GDM1 (cell line): ENCODE results near the gene SCAMP2.

ENCODE experiments used
- DNase-seq: peaks from one replicate; lab custom pipeline; 2025; lab: John Stamatoyannopoulos, UW

SCAMP2 gene

GRCh38 chr15:74837482-74838136, 35.6 kb downstream of the SCAMP2 start:
- DNase-seq, result no peak

- no peak for DNase-seq
Observed at GRCh38 chr15:74836846-74837245, 36.3 kb downstream of the SCAMP2 start.

GRCh38 chr15:74835312-74835823, 37.8 kb downstream of the SCAMP2 start:
- DNase-seq, result no peak

GRCh38 chr15:74833376-74834107, 39.6 kb downstream of the SCAMP2 start:
- DNase-seq, result no peak

GRCh38 chr15:74832826-74833225, 40.3 kb downstream of the SCAMP2 start:
- no peak for DNase-seq

GRCh38 chr15:74831813-74832495, 41.2 kb downstream of the SCAMP2 start:
- no peak for DNase-seq

- DNase-seq, result no peak
Observed at GRCh38 chr15:74830868-74831267, 42.3 kb downstream of the SCAMP2 start.

- no peak for DNase-seq
Observed at GRCh38 chr15:74829991-74830390, 43.2 kb downstream of the SCAMP2 start.

- DNase-seq, result no peak
Observed at GRCh38 chr15:74829486-74829885, 43.7 kb downstream of the SCAMP2 start.

- no peak for DNase-seq
Observed at GRCh38 chr15:74828835-74829234, 44.3 kb downstream of the SCAMP2 start.

GRCh38 chr15:74827614-74828013, 45.6 kb downstream of the SCAMP2 start:
- no peak for DNase-seq

- DNase-seq, result no peak
Observed at GRCh38 chr15:74826921-74827320, 46.2 kb downstream of the SCAMP2 start.

- no peak for DNase-seq
Observed at GRCh38 chr15:74826364-74826819, 46.8 kb downstream of the SCAMP2 start, which contains the start of gene CPLX3. TSS of gene CPLX3 (plus strand) at chr15:74826627. CDS start at chr15:74826704, 77 bp downstream.

GRCh38 chr15:74825866-74826265, 47.3 kb downstream of the SCAMP2 start:
- DNase-seq, result no peak

- DNase-seq, result no peak
Observed at GRCh38 chr15:74824976-74825375, 48.2 kb downstream of the SCAMP2 start.

GRCh38 chr15:74823324-74823723, 49.8 kb downstream of the SCAMP2 start:
- DNase-seq, result no peak

- DNase-seq, result no peak
Observed at GRCh38 chr15:74822233-74822632, 50.9 kb downstream of the SCAMP2 start.

- no peak for DNase-seq
Observed at GRCh38 chr15:74821790-74822158, 51.4 kb downstream of the SCAMP2 start.

GRCh38 chr15:74821091-74821789, 51.9 kb downstream of the SCAMP2 start:
- no peak for DNase-seq

- DNase-seq, result no peak
Observed at GRCh38 chr15:74820056-74820455, 53.1 kb downstream of the SCAMP2 start.

GRCh38 chr15:74817370-74817737, 55.8 kb downstream of the SCAMP2 start:
- no peak for DNase-seq
